ENCODE measurements around the gene HMX2. TPM values are rescaled to one million over a fixed set of nuclear protein-coding genes. Genes with fewer than 3 reads are reported as not detected.

Gene HMX2
- total RNA-seq, 1 experiment from 2014 or later: 0.46 TPM

- no peak within 1 kb of the TSS for H3K56ac ChIP-seq (ENCODE audit: insufficient read length, low read depth, low read length)
- no peak within 1 kb of the TSS for H3K27ac Mint-ChIP-seq
- no peaks in the 10 kb centered on the region for H3K79me1 ChIP-seq (ENCODE audit: insufficient read depth, low read depth, low read length, poor library complexity, severe bottlenecking)
- H2BK20ac ChIP-seq (ENCODE audit: low read depth, low read length, poor library complexity, severe bottlenecking): no peak within 1 kb of the TSS
- H3K18ac ChIP-seq (ENCODE audit: insufficient read length, low read depth, low read length): no peak within 1 kb of the TSS
- H3K79me2 ChIP-seq (ENCODE audit: insufficient read depth, low read length): no peaks in the 10 kb centered on the region
- H3K4ac ChIP-seq (ENCODE audit: low read depth, low read length): no peak within 1 kb of the TSS
- H4K20me1 ChIP-seq (ENCODE audit: control insufficient read depth, insufficient read depth, insufficient read length): no peaks in the 10 kb centered on the region
- H3T11ph ChIP-seq (ENCODE audit: low read length): no peak within 1 kb of the TSS
- no peaks in the 10 kb centered on the region; the same call in 1 of the 2 replicates for H3K4me1 ChIP-seq (ENCODE audit: insufficient read depth, low read length)
- peak within 1 kb of the TSS; percentile 54 to 85 for H3K4me3 Mint-ChIP-seq
- H3K27me3 Mint-ChIP-seq (ENCODE audit: low read depth): peaks cover 98% of the 10 kb centered on the region
- H2BK120ac ChIP-seq (ENCODE audit: low read depth, low read length, poor library complexity, severe bottlenecking): no peak within 1 kb of the TSS
- H3K23ac ChIP-seq (ENCODE audit: insufficient read length, low read depth, low read length): no peak within 1 kb of the TSS
- H3K36me3 Mint-ChIP-seq (ENCODE audit: insufficient read depth in 1 of 3, low read depth in 3 of 3): no peaks in the 10 kb centered on the region
- no peak within 1 kb of the TSS for H2BK5ac ChIP-seq (ENCODE audit: insufficient read length, low read length)
- WGBS (ENCODE audit: extremely low coverage, insufficient read length, low lambda C conversion rate): no CpG with 5 or more reads among the region's 76 CpGs
- H3K14ac ChIP-seq (ENCODE audit: insufficient read depth, low read length): no peak within 1 kb of the TSS
- no peak within 1 kb of the TSS for H4K5ac ChIP-seq (ENCODE audit: insufficient read length, low read depth, low read length)
- peak; percentile 77 for DNase-seq
- peaks cover 38% of the 10 kb centered on the region for H3K23me2 ChIP-seq (ENCODE audit: insufficient read length, low read depth, low read length, poor library complexity, severe bottlenecking)
- H3K9me3 Mint-ChIP-seq: peaks cover 2 to 8% of the 10 kb centered on the region in 2 experiments; a peak in 4 of 5 replicates
- H2BK15ac ChIP-seq (ENCODE audit: low read depth, low read length): no peak within 1 kb of the TSS
- peaks cover 35 to 50% of the 10 kb centered on the region in 2 experiments for H3K4me1 Mint-ChIP-seq
- no peak for TF ChIP-seq CTCF (conservative IDR thresholded peaks at IDR 0.05)
- H2AK5ac ChIP-seq (ENCODE audit: insufficient read length, low read length): no peak within 1 kb of the TSS
- no peak within 1 kb of the TSS for H3K27ac ChIP-seq (ENCODE audit: insufficient read length, low read depth, low read length)
- no peaks in the 10 kb centered on the region for H3K9me3 ChIP-seq (ENCODE audit: control insufficient read depth, low read depth, low read length)
- no peak within 1 kb of the TSS for H3K9ac ChIP-seq (ENCODE audit: extremely low read depth, insufficient read length, low read length)
- no peak within 1 kb of the TSS for H2AFZ ChIP-seq (ENCODE audit: low read length)
- H4K8ac ChIP-seq (replicated peaks; ENCODE audit: insufficient read length, low read depth, low read length): no peak within 1 kb of the TSS
- peaks cover 78% of the 10 kb centered on the region for H3K27me3 ChIP-seq (ENCODE audit: insufficient read depth, low read length)
- peak within 1 kb of the TSS; percentile 89 for H3K4me2 ChIP-seq (ENCODE audit: insufficient read depth, insufficient read length, low read length)
- H4K91ac ChIP-seq (ENCODE audit: insufficient read length, low read depth, low read length): no peak within 1 kb of the TSS
- no peak within 1 kb of the TSS for H2BK12ac ChIP-seq (ENCODE audit: insufficient read length, low read depth, low read length)
Observed at GRCh38 chr10:123135415-123136141, 12.4 kb upstream of the HMX2 start, which contains the start of gene HMX3. HMX3 (plus strand) TSS chr10:123135970; CDS start chr10:123136051, 81 bp downstream.
